ENCODE results near the gene TMEM270.

Gene TMEM270

DNA sequence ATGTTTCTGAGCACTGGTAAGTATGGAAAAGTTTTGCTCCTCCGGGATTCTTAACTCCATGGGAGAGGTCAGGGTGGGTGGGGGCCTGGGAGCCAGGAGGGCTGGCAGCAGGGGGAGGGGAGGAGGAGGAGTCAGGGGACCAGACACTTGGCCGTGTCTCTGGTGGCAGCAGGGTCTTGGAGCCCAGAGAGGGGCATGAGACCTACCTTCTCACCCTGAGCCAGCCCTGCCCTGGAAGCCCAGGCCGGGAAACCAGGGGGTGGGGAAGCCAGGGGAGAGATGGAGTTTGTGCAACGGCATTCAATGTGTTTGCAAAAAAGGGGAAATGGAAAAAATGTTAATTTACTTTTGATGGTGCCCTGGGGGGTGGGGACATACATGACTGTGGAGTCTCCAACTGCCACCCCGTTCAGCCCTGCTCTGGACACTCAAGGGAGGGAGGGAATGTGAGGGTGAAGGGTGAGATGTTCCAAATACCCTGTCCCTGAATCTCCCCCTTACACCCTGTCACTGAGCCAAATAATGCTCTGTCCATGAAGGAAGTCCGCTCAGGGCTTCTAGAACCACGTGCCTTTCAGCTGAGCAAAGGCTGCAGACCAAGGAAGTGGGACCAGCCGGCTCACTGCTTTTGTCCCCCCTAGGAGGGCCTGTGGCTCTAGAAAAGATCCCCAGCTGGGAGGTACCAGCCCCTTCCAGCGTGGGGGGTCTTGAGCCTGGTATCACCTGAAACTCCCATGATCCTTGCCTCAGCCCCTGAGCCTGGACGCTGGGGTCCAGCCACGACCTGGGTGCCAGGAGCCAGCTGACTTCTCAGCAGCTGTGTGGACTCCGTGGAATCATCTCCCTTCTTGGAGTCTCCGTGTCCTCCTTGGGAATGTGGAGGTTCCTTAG, 48.3 kb downstream of the TMEM270 start:
- DNase-seq: no peak

GRCh38 chr7:73909996-73910395, 49.0 kb downstream of the TMEM270 start:
- DNase-seq: no peak

- no peak for DNase-seq
Measured at GRCh38 chr7:73912223-73912622, 51.3 kb downstream of the TMEM270 start.

Measured in T-helper 1 cell (primary cell).